Endometrium (tissue), 2 donors: ENCODE results near the gene AGRN.
"Not testable (repeated sequence)": the region's sequence is repeated elsewhere in the genome, so short reads cannot be mapped to it uniquely, and the experiment has no call there.

Source experiments
- FAIRE-seq: peaks from 2 replicates; lab custom pipeline; 2012; peaks lifted over from hg19 to GRCh38; lab: Jason Lieb, UNC
- donor health status: control.
- donor health status: control.

Gene AGRN

DNA sequence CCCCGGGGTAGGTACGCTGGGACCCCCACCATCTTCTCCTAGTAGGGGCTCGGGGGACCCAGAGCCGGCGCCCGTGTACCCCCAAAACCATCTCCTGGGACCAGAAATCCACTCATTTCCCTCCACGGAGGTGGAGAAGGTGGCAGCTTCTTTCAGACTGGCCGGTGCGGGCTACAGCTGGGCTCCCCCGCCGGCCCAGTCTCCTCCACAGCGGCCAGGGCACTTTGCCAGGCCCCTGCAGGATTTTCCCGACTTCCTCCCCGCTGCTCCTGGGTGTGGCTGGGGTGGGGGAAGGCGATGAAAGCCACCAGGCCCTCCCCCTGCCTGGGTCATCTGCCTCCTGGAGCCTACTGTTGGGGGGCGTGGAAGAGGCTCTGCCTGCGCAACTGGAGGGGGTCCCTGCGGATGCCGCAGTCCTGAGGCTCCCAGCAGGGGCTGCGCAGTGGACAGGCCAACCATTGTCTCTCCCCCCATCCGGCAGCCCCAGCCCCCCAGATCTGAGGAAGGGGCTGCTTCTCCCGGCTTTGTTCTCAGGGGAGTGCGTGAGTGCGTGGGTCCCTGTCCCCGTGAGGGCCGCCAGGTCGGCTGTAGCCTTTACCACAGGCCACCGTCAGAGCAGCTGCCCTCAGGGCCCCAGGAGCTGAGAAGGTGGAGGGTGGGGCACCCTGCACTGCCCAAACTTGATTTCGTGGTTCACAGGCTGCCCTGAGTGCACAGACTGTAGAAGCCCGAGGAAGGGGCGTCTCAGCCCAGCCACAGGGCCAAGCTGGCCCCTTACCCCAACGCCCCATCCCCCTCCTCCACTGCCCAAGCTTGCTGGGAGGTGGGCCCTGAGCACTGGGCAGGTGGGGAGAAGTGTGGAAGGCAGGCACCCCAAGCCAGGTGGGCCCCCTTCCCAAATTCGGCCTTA, 1.3 kb downstream of the AGRN start:
- no peak for FAIRE-seq

DNA sequence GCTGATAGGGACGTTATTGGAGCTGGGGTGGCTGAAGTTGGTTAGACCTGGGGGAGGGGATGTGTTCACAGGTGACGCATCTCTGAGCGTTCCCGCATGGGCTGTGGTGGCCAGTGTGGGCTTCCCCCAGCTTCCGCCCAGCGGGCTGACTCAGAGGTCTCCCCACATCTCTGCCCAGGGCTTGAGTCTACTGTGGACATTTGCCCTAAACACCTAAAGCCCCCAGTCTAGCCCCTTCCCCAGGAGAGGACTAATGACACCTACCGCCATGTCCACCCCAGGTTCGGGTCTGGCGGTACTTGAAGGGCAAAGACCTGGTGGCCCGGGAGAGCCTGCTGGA, 2.0 kb downstream of the AGRN start:
- FAIRE-seq, result no peak

DNA sequence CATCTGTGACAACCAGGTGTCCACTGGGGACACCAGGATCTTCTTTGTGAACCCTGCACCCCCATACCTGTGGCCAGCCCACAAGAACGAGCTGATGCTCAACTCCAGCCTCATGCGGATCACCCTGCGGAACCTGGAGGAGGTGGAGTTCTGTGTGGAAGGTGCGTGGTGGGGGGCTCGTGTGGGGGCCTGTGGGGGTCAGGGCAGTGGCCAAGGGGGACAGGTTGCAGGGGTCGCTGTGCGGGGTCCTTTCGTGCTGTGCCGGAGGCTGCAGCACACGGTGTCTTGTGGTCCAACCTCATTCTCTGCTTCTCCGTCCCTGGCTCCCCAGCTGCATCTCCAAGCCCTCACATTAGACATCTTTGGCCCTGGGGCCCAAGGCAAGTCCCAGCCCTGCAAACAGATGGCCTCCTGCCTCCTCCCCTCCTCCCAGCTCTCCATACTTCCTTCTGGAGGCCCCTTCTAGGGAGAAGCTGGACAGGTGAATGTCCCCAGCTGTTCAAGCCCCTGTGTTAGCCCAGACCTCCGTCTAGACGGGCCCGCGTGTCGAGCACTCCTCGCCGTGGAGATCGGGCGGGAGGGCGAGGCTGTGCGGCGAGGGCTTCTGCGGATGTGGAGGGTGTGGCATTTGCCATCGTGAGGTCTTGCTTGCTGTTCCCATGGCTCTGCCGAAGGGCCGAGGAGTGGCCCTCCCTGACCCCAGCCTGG, 2.5 kb downstream of the AGRN start:
- no peak for FAIRE-seq

- FAIRE-seq, result no peak
Measured at GRCh38 chr1:1023700-1024099, 3.8 kb downstream of the AGRN start.

GRCh38 chr1:1024149-1024770, 4.3 kb downstream of the AGRN start:
- no peak for FAIRE-seq

DNA sequence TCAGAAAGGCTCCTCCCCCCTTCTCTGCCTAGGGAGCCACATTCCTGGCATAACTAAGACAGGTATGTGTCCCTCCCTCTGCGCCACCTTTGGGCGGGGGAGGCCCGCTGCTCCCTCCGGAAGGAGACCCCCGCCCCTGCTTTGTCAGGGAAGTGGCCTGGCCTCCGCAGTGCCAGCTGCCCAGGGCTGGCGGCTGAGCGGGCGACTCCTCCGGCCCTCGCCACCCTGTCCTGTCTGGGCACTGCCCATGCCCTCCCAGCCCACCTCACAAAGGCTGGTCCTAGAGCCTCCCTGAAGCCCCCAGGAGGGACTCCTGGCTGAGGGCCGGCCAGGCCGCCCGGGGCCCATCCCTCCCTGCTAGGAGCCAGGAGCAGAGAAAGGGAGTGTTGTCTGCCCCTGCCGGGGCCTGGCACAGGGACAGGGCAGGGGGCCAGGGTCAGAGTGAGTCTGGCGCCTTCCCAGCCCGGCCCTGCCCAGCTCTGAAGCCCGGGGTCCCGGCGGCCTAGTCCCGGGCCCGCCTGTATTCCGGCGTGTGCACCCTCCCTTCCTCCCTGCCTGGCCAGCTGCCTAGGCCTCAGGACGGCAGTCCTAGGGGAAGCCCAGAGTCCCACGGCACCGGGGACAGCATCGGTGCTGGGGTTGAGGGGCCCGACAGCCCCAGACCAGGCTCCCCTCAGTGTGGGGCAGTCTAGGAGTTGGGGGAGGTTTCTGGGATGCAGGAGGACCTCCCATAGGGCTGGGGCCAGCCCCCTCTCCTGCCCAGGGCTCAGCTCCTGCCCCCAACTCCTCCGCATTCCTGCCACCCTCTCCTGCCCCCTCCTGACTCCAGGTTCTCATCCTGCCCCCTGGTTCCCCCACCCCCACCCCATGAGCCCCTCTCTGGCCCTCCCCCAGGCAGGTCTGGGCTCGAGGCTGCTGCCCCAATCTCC, 5.1 kb downstream of the AGRN start:
- FAIRE-seq, result no peak

DNA sequence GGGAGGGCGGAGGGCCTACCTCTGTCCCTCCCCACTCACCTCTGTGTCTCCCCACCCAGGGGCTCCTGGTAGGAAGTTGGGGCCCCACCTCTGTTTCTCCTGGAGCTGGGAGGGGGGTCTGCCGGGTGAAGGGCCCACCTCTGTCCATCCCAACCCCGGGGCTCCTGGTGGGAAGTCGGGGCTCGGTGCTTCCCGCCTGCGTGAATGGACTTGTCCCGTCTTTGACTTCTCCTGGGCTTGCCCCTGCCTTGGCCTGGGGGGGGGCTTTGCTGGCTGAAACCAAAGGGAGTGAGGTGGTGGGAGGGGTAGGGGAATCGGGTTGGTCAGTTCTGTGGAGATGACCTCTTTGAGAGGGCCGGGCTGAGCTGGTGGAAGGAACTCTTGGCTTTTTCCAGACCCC, 5.8 kb downstream of the AGRN start:
- no peak for FAIRE-seq

DNA sequence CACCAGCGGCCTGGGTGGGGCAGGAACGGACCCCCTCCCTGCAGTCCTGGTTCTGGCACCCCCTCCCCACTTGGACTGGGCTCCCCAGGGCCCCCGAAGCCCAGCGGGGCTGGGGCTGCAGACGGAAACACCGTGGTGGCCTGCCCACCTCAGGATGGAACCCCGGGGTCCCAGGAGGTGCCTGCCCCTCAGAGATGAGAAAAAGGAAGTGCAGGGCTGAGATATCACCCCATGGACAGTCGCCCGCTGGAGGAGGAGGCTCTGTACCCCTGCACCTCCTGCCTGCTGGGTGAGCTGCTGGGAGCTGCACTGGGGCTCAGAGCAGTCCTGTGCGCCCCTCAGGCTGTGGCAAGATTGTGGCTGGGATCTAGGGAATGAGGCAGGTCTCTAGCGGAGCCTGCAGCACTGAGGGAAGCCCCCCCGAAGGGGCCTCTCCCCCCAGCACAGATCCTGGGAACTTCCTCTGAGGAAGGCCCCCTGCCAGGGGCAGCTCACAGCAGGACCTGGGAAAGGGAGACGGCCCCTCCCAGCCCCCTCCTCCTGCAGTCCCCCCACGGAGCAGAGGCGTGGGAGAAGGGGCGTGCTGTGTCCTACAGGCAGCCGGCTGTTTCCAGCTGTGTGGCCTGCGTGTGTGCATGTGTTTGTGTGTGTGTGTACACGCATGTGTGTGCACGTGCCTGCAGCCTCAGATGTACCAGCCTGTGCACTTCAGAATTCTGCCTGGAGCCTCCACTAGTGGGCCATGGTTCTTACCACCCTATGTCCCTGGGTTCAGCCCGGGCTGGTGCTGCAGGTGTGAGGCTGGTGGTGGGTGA, 6.9 kb downstream of the AGRN start:
- FAIRE-seq, result no peak

GRCh38 chr1:1027791-1028190, 7.9 kb downstream of the AGRN start:
- FAIRE-seq, result no peak

DNA sequence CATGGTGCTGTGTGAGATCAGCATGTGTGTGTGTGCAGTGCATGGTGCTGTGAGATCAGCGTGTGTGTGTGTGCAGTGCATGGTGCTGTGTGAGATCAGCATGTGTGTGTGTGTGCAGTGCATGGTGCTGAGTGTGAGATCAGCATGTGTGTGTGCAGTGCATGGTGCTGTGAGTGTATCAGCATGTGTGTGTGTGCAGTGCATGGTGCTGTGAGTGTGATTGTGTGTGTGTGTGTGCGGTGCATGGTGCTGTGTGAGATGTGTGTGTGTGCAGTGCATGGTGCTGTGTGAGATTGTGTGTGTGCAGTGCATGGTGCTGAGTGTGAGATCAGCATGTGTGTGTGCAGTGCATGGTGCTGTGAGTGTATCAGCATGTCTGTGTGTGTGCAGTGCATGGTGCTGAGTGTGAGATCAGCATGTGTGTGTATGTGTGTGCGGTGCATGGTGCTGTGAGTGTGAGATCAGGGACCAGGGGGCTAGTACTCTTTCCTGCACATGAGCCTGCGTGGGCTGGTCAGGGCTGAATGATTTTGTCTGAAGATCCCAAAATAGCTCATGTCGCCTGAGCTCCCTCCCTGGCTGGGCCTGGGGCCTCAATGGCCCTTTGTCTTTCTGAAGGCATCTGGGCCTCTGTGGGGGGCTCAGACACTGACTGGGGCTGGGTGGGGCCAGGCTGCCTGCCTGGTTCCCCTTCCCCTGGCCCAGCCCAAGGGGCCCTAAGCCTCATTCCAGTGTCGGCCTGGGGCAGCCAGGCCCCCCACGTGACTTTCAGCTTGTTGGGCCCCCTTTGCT, 11.1 kb downstream of the AGRN start:
- not testable (repeated sequence) for FAIRE-seq

DNA sequence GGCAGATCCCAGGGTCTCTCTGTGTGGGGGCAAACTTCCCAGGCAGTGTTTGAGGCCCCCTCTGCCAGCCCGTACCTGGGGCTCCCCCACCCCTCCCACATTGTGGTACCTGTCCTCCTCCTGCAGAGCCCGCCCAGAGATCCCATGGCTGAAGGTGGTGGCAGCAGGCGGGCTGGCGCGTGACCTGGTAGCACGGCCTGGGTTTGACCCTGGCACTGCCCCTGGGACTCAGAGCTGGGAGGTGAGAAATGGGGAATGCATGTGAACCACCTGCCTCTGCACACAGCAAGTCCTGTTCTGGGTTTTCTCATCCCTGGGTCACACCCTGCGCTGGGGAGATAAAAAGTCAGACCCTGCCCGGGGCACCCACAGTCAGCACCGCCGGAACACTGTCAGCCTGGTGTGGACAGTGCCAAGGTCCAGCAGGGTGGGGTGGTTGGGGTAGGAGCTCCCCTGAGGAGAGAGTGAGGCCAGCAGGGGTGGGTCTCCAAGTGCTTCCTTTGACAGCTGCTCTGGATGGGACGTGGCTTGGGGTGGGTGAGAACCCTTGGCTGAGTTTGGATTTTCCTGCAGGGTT, 11.8 kb downstream of the AGRN start:
- FAIRE-seq, result no peak

GRCh38 chr1:1032424-1032823, 12.5 kb downstream of the AGRN start:
- FAIRE-seq, result no peak

DNA sequence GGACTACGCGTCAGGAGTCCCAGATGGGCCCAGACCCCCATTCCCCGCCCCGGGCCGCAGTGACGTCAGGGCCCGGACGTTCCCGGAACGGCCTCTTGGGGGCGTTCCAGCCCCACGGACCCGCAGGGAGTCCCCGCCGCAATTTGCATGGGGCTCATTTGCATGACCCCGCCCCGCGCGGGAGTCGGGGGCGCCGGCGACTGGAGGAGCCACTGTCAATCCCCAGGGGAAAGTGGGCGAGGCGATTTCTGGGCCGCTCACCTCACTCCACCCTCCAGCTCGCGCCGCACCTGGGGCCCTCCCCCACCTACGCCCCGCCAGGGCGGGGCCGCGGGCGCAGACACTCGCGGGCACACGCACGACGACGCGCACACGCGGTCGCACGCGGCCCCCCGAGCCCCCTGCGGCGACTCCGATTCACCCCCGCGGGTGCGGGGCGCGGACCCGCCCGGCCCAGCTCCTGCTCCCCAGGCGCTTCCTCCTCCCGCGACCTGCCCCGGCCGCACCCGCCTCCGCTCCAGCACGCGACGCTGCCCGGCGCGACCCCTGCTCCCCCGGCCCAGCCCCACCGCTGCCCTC, 13.2 kb downstream of the AGRN start:
- no peak for FAIRE-seq

- FAIRE-seq, result no peak
Measured at GRCh38 chr1:1033731-1034438, 14.0 kb downstream of the AGRN start.

DNA sequence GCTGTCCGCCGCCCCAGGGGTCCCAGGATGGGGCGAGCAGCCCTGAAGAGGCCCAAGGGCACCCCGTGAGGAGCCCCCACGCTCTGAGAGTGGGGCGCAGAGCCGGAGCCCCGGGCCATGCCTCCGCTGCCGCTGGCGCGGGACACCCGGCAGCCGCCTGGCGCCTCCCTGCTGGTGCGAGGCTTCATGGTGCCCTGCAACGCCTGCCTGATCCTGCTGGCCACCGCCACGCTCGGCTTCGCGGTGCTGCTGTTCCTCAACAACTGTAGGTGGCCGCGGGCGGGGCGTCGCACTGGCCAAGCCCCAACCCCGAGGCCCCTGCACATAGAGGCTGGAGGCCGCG, 14.5 kb downstream of the AGRN start:
- FAIRE-seq, result no peak

GRCh38 chr1:1035291-1035943, 15.5 kb downstream of the AGRN start:
- no peak for FAIRE-seq

- FAIRE-seq, result no peak
Measured at GRCh38 chr1:1037366-1038327, 17.7 kb downstream of the AGRN start.
